Ishikawa (cell line): ENCODE measurements around the gene GLIS1.

Experiments
- CEBPB ChIP-seq: IDR thresholded peaks from 2 replicates; pipeline ENCODE4 v1.6.1; 2012
- CREB1 ChIP-seq: IDR thresholded peaks from 2 replicates; pipeline ENCODE4 v1.6.1; 2012; ENCODE audit warnings: low read depth
- EGR1 ChIP-seq: IDR thresholded peaks from 2 replicates; pipeline ENCODE4 v1.6.1; 2012
- EP300 ChIP-seq: IDR thresholded peaks from 2 replicates; pipeline ENCODE4 v1.6.1; 2012; ENCODE audit warnings: borderline replicate concordance
- FOXM1 ChIP-seq: IDR thresholded peaks from 2 replicates; pipeline ENCODE4 v1.6.1; 2012; ENCODE audit warnings: low read depth, borderline replicate concordance
- MAX ChIP-seq: IDR thresholded peaks from 2 replicates; pipeline ENCODE4 v1.6.1; 2012
- NFIC ChIP-seq: IDR thresholded peaks from 2 replicates; pipeline ENCODE4 v1.6.1; 2012
- RAD21 ChIP-seq: IDR thresholded peaks from 2 replicates; pipeline ENCODE4 v1.6.1; 2012; ENCODE audit warnings: low read depth
- REST ChIP-seq: IDR thresholded peaks from 2 replicates; pipeline ENCODE4 v1.6.1; 2012; ENCODE audit warnings: low read depth, mild to moderate bottlenecking
- TAF1 ChIP-seq: IDR thresholded peaks from 2 replicates; pipeline ENCODE4 v1.6.1; 2012; ENCODE audit warnings: low read depth, mild to moderate bottlenecking
- TCF12 ChIP-seq: IDR thresholded peaks from 2 replicates; pipeline ENCODE4 v1.6.1; 2012; ENCODE audit warnings: low read depth
- TEAD4 ChIP-seq: IDR thresholded peaks from 2 replicates; pipeline ENCODE4 v1.6.1; 2012
- YY1 ChIP-seq: IDR thresholded peaks from 2 replicates; pipeline ENCODE4 v1.6.1; 2012; ENCODE audit warnings: low read depth
- ZBTB7A ChIP-seq: IDR thresholded peaks from 2 replicates; pipeline ENCODE4 v1.6.1; 2012; ENCODE audit warnings: low read depth
- TF ChIP-seq, protein P1 (sequence below): IDR thresholded peaks from 2 replicates; pipeline ENCODE4 v1.6.1; 2012

Gene GLIS1

DNA sequence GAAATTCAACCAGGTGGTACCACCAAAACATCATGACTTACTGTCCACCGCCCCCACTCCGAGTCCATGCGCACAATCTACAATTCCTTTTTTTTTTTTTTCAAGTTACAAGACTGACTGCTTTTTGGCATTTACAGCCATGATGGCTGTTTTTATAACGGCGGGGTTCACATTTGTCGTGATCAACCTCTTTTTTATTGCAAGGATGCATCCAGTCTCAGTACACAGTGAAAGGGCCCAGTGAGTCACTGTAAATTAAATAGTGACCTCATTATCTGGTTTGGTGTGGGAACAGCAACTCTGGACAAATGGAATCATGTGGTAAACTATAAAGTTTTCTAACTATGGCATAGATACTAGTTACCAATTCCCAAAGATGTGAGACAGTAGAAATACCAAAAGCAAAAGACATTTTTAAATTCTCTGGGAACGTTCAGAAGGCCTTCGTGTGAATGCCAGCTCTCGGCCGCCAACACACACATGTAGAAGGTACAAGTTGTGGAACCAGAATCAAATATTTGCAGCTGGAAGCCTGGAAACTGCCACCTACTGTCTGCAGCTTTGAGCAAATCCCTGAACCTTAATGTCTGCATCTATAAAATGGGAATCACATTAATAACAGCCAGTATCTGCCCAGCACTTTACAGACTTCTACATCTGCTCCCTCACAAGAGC lies 4.9 kb downstream of the GLIS1 start:
- TF ChIP-seq TAF1 (no peak), MAX (no peak), ZBTB7A (no peak), NFIC (no peak), TCF12 (no peak), TEAD4 (no peak)

DNA sequence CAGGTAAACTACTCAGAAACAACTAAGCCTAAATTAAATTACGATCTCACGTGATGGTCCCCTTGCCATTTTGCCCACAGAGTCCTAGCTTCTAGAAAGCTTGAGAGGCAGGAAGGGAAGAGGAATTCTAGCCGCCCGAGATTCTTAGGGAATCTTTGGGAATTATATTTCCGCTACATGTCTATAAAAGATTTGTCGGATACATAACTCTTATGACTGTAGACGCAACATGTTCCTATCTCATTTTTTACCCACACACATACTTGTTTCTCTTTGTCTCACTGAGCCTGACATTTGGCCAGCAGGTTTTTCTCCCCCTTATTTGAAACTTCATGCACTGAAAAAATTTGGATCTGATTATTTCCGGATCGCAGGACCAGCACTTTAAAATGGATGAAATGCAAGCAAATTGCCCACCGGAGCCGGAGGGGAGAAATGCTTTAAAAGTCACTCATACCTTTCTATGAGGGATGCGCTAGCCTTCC lies 5.5 kb downstream of the GLIS1 start:
- no peak for TF ChIP-seq FOXM1
- no peak for TF ChIP-seq EGR1
- no peak for TF ChIP-seq TCF12
- TF ChIP-seq TEAD4 = no peak
- no peak for TF ChIP-seq TAF1
- no peak for TF ChIP-seq EP300
- TF ChIP-seq ZBTB7A = no peak
- TF ChIP-seq, protein P1, sequence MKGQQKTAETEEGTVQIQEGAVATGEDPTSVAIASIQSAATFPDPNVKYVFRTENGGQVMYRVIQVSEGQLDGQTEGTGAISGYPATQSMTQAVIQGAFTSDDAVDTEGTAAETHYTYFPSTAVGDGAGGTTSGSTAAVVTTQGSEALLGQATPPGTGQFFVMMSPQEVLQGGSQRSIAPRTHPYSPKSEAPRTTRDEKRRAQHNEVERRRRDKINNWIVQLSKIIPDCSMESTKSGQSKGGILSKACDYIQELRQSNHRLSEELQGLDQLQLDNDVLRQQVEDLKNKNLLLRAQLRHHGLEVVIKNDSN = no peak
- no peak for TF ChIP-seq MAX
- no peak for TF ChIP-seq CEBPB
- no peak for TF ChIP-seq NFIC
- no peak for TF ChIP-seq RAD21

- no peak for TF ChIP-seq ZBTB7A
- TF ChIP-seq RAD21 = no peak
- TF ChIP-seq NFIC = no peak
- no peak for TF ChIP-seq TAF1
- no peak for TF ChIP-seq CEBPB
- TF ChIP-seq TEAD4 = no peak
- TF ChIP-seq YY1 = no peak
- TF ChIP-seq REST = no peak
- no peak for TF ChIP-seq CREB1
- TF ChIP-seq, protein P1 = no peak
- no peak for TF ChIP-seq FOXM1
- TF ChIP-seq MAX = no peak
- no peak for TF ChIP-seq TCF12
- no peak for TF ChIP-seq EGR1
- no peak for TF ChIP-seq EP300
Observed at GRCh38 chr1:53732912-53733317, 6.0 kb downstream of the GLIS1 start.

DNA sequence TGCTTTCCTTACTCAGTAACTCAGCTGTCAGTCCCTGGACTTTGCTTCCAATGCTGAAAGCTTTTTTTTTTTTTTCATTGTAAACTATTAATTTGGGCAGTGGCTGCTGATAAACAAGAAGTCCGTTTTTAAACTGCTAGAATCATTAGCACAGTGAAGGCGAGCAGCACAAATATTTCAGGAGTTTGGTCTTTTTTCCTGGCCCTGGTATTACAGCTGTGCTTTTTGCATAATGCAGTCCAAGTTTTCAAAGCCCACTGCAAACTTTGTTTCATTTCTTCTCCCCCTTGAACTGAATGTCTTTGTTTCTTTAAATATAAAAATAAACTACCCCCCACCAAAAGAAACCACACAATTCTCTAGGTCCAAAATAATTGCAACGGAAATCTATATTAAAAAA lies 6.6 kb downstream of the GLIS1 start:
- no peak for TF ChIP-seq NFIC
- no peak for TF ChIP-seq EGR1
- TF ChIP-seq MAX = no peak
- TF ChIP-seq CREB1 = no peak
- TF ChIP-seq FOXM1 = no peak
- no peak for TF ChIP-seq REST
- no peak for TF ChIP-seq TEAD4

- TF ChIP-seq MAX = no peak
- TF ChIP-seq REST = no peak
- no peak for TF ChIP-seq EGR1
- TF ChIP-seq TAF1 = no peak
Observed at GRCh38 chr1:53731779-53732305, 7.1 kb downstream of the GLIS1 start.
